Motor neuron (in vitro differentiated cells): ENCODE measurements around the gene GET4. TPM values are rescaled to one million over a fixed set of nuclear protein-coding genes. Genes with fewer than 3 reads are reported as not detected.
A peak's percentile ranks its signal among the peaks of the same experiment; 100 is the strongest.
"Not testable (repeated sequence)": the region's sequence is repeated elsewhere in the genome, so short reads cannot be mapped to it uniquely, and the experiment has no call there.

ENCODE experiments used
- ATAC-seq, 8 experiments: fragments of 200-7000 bp; cut with Tn5 transposase; replicated peaks in 6 of 8; 2 replicates each; pipeline ENCODE4 v1.8.0; 2021; ENCODE audit warnings: mild to moderate bottlenecking in 8 of 8, moderate library complexity in 8 of 8
- H3K27ac ChIP-seq, 2 donors: fragments of 250-450 bp; sonication (Bioruptor Pico); 2 replicates each; pipeline ENCODE4 v1.9.0; 2021; ENCODE audit warnings: antibody characterized with exemption in 2 of 2, mild to moderate bottlenecking in 2 of 2, moderate library complexity in 1 of 2
- H3K4me1 ChIP-seq, 2 donors: fragments of 250-450 bp; sonication (Bioruptor Pico); replicated peaks in 1 of 2; 2 replicates each; pipeline ENCODE4 v1.6.1; 2021; ENCODE audit warnings: antibody characterized with exemption in 2 of 2, mild to moderate bottlenecking in 2 of 2, moderate library complexity in 1 of 2
- H3K4me3 ChIP-seq, 5 donors: fragments of 250-450 bp; sonication (Bioruptor Pico); 2 replicates each; pipeline ENCODE4 v1.9.0; 2021; ENCODE audit warnings: antibody characterized with exemption in 5 of 5, mild to moderate bottlenecking in 5 of 5, moderate library complexity in 4 of 5
- WGBS, 10 experiments: fragments of 450-650 bp; shearing (Covaris generic); methylation state at CpG; one replicate each; pipeline ENCODE4 v1.0.0; 2022; 5-methylcytosine and 5-hydroxymethylcytosine counted together
- in situ Hi-C, 9 experiments: fragments of 400-800 bp; cut with MboI; loops; one replicate each; pipeline ENCODE4 v1.15.0; 2021; ENCODE audit warnings: low sequenced_read_pairs in 9 of 9, low pct_unique_long_range_greater_than_20kb in 2 of 9; ENCODE audit not compliant: unreplicated experiment in 9 of 9
- total RNA-seq, 8 experiments: library from RNA; unstranded; fragments of 300-600 nt; gene quantifications; 2 replicates each; pipeline versions ENCODE4 v1.2.3 to v1.2.4, GENCODE V29; 2022

GET4 gene
- total RNA-seq, 8 experiments from 2014 or later, result 12.6 to 42.8 (median 27.5) TPM

- no peak for ATAC-seq
- WGBS, 10 experiments, result 33 to 100% (median 69%) methylated on average over 1 to 3 of the region's 21 CpGs; no CpG with 5 or more reads in 2 of the 10 experiments
- no peak overlapping the region for H3K27ac ChIP-seq
Measured at GRCh38 chr7:931871-932650, 55.7 kb downstream of the GET4 start.

GRCh38 chr7:932651-932975, 56.3 kb downstream of the GET4 start:
- no peak for ATAC-seq
- Histone ChIP-seq H3K4me1 (no peaks in the 10 kb centered on the region), H3K4me3 (no peak overlapping the region), H3K27ac (no peak overlapping the region)
- in situ Hi-C loops, result no loop called here
- 80 to 93% (median 80%) methylated on average over 1 to 3 of the region's 11 CpGs; no CpG with 5 or more reads in 5 of the 10 experiments for WGBS, 10 experiments

More at GRCh38 chr7:931871-932650, 55.7 kb downstream of the GET4 start:
- Histone ChIP-seq H3K4me3 (no peak overlapping the region), H3K4me1 (no peaks in the 10 kb centered on the region)
- in situ Hi-C loops, result no loop called here

- Histone ChIP-seq H3K4me3 (no peak overlapping the region), H3K4me1 (no peaks in the 10 kb centered on the region), H3K27ac (no peak overlapping the region)
- in situ Hi-C loops, result no loop called here
- 20 to 60% (median 20%) methylated on average over 1 of the region's 34 CpGs; no CpG with 5 or more reads in 7 of the 10 experiments for WGBS, 10 experiments
- no peak for ATAC-seq
Measured at GRCh38 chr7:934469-935163, 58.3 kb downstream of the GET4 start.

DNA sequence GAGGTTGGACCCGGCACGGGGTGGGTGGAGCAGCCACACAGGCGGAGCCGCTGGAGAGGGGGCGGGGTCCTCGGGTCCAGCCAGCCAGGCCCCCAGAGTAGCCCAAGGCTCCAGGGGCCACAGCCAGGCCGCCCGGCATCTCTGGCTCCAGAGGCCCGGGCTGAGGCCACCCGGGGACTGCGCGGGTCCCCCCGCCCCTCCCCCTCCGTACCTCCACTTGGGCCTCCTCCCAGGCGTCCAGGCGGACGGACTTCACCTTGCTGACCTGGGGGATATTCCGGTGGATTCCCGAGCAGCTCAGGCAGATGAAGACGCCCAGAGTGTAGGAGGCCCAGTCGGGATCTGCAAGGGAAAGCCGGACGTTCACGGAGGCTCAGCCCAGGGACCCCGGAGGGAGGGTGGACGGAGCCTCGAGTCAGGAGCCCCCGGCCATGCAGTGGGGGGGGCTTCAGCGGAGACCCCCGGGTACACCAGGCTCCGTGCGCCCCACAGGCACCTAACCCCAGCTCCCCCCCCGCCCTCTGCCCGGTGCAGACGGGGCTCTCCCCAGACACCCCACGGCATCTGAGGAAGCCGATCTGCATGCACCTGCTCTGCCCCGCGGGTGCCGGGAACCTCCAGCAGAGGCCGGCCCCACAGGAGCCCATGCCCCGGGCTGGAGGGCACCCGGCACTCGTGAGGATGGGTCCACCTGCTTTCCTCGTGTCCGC, 59.0 kb downstream of the GET4 start:
- peak in 1 of 8 experiments; percentile 8 for ATAC-seq
- WGBS, 10 experiments, result 20 to 60% methylated on average over 2 of the region's 46 CpGs; no CpG with 5 or more reads in 8 of the 10 experiments
- H3K27ac ChIP-seq, result no peak overlapping the region
- no peaks in the 10 kb centered on the region for H3K4me1 ChIP-seq
- in situ Hi-C loops, result no loop called here
- H3K4me3 ChIP-seq, result no peak overlapping the region

GRCh38 chr7:935874-936385, 59.6 kb downstream of the GET4 start:
- H3K27ac ChIP-seq, result no peak overlapping the region
- H3K4me3 ChIP-seq, result no peak overlapping the region
- WGBS, 10 experiments, result 80 to 100% (median 93%) methylated on average over 1 to 10 of the region's 28 CpGs; no CpG with 5 or more reads in 5 of the 10 experiments
- ATAC-seq, result no peak
- H3K4me1 ChIP-seq, result no peaks in the 10 kb centered on the region
- in situ Hi-C loops, result no loop called here

- Histone ChIP-seq H3K4me3 (no peak overlapping the region), H3K4me1 (no peaks in the 10 kb centered on the region), H3K27ac (no peak overlapping the region)
- in situ Hi-C loops, result no loop called here
- 20 to 100% (median 80%) methylated on average over 1 to 2 of the region's 22 CpGs; no CpG with 5 or more reads in 5 of the 10 experiments for WGBS, 10 experiments
- ATAC-seq, result peak in 4 of 8 experiments; percentile 16 to 60 (median 28)
Measured at GRCh38 chr7:936386-937054, 60.2 kb downstream of the GET4 start.

DNA sequence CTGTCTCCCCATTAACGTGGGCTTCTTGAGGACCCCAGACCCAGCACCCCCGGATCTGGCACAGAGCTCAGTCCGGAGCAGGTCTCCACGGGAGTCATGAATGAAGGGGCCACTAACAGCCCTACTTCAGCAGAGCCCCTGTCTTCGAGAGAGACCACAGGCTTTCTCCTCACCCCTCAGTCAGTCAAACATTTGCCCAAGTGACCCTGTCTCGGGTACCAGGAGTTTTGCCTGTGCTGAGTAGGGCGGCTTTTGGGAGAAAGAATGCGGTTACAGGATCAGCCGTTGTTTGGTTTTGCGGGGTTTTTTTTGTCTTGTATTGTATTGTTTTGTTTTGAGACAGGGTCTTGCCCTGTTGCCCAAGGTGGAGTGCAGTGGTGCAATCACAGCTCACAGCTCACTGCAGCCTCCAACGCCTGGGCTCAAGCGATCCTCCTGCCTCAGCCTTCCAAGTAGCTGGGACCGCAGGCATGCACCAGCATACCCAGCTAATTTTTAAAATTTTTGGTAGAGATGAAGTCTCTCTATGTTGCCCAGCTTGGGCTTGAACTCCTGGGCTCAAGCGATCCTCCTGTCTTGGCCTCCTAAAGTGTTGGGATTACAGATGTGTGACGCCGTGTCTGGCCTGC, 61.6 kb downstream of the GET4 start:
- H3K4me1 ChIP-seq, result no peaks in the 10 kb centered on the region
- 70 to 100% (median 79%) methylated on average over 2 to 14 of the region's 16 CpGs; no CpG with 5 or more reads in 5 of the 10 experiments for WGBS, 10 experiments
- H3K4me3 ChIP-seq, result no peak overlapping the region
- no peak for ATAC-seq
- H3K27ac ChIP-seq, result no peak overlapping the region
- in situ Hi-C loops, result no loop called here

DNA sequence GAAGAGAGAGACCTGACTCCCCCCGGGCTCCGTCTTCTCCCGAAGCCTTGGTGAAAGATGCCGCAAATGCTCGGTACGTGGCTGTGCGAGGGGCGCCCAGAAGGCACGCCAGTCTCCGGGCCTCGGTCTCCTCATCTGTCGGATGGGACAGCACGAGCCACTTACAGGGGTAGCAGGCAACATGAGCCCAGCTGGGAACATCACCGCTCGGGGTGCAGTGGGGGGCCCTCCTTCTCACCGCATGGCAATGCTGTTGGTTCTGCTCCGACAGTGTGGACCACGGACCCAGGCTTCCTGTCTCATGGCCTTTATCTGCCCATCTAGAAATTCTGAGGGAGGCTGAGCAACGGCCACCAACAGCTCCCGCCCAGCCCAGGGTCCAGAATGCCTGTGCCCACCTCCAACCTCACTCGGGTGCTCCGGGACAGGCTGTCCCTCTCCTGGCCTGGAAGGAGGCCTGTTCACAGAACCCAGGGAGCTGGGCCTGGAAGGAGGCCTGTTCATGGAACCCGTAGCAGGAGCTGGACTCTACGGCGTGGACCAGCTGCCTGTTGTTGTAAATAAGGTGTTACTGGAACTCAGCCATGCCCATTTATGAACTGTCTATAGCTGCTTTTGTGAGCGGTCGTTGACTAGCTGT, 62.3 kb downstream of the GET4 start:
- H3K4me1 ChIP-seq, result no peaks in the 10 kb centered on the region
- in situ Hi-C loops, result no loop called here
- no peak overlapping the region for H3K4me3 ChIP-seq
- WGBS, 10 experiments, result 59 to 100% (median 97%) methylated on average over 2 to 11 of the region's 27 CpGs; no CpG with 5 or more reads in 4 of the 10 experiments
- no peak overlapping the region for H3K27ac ChIP-seq
- no peak for ATAC-seq

DNA sequence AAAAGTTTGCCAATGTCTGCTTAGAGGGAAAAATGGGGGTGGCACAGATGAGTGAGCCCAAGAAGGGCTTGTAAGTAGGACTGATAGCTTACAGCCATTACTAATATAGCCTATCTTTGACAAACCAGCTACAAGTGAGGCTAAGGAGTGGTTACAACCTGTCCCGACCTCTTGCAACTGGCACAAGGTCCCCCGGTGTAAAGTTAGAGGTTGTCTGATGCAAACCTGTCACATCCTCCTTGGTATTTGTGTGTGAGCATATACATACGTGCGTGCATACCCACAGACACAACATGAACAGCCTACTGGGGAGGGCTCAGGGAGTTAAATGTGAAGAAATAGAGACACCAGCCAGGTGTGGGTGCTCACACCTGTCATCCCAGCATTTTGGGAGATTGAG, 63.5 kb downstream of the GET4 start:
- H3K4me3 ChIP-seq, result no peak overlapping the region
- 63 to 100% (median 90%) methylated on average over 1 to 4 of the region's 4 CpGs; no CpG with 5 or more reads in 4 of the 10 experiments for WGBS, 10 experiments
- no peak overlapping the region for H3K27ac ChIP-seq
- no peak for ATAC-seq
- in situ Hi-C loops, result no loop called here
- no peaks in the 10 kb centered on the region for H3K4me1 ChIP-seq

- in situ Hi-C loops, result no loop called here
- no peak for ATAC-seq
- Histone ChIP-seq H3K4me3 (no peak overlapping the region), H3K27ac (no peak overlapping the region), H3K4me1 (no peaks in the 10 kb centered on the region)
- WGBS, 10 experiments, result 19 to 91% (median 63%) methylated on average over 1 to 2 of the region's 2 CpGs; no CpG with 5 or more reads in 1 of the 10 experiments
Measured at GRCh38 chr7:940599-941408, 64.5 kb downstream of the GET4 start.

- in situ Hi-C loops, H3K27ac ChIP-seq, H3K4me3 ChIP-seq, ATAC-seq, H3K4me1 ChIP-seq: not testable (repeated sequence)
- 0 to 100% (median 70%) methylated on average over 1 to 3 of the region's 4 CpGs; no CpG with 5 or more reads in 5 of the 10 experiments for WGBS, 10 experiments
Measured at GRCh38 chr7:943793-944192, 67.4 kb downstream of the GET4 start.
